Measurements from ENCODE around the gene CCL17.
"Not testable (repeated sequence)": the region's sequence is repeated elsewhere in the genome, so short reads cannot be mapped to it uniquely, and the experiment has no call there.

The CCL17 gene

DNA sequence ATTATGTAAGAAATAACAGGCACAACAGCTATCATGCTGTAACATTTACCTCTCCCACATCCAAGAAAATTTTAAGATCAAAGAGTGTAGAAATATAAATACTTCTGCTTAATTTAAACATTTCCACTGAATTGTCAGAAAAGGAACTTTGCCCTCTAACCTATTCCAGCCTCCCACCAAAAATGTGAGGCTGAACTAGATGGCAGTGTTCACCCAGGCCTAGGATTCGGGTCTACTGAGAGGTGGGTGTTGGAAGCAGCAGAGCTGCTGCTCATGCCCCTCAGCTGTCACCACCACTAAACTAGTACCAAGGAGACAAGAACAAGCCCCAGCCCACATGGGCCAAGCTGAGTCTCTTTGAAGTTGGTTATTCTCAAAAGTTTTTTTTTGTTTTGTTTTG is 31.3 kb downstream of the CCL17 start:
- no peaks in the 10 kb centered on the region for H3K4me1 ChIP-seq (ENCODE audit: control insufficient read depth, insufficient read depth, low read length)
- no peak overlapping the region for H3K27ac ChIP-seq (ENCODE audit: low read length)
- H3K27me3 ChIP-seq (ENCODE audit: control insufficient read depth in 1 of 2, insufficient read depth in 2 of 2, low read length in 2 of 2): no peaks in the 10 kb centered on the region
- peaks cover 53 to 56% of the 10 kb centered on the region in 2 donors for H3K36me3 ChIP-seq (ENCODE audit: control insufficient read depth in 2 of 2, insufficient read depth in 2 of 2, low read length in 2 of 2)
- no peaks in the 10 kb centered on the region for H3K9me3 ChIP-seq (ENCODE audit: control insufficient read depth in 2 of 2, low read length in 2 of 2)
- no peak overlapping the region for H3K9ac ChIP-seq (ENCODE audit: low read length in 2 of 2)
- no peak overlapping the region for H3K4me3 ChIP-seq (ENCODE audit: low read length in 2 of 2)

DNA sequence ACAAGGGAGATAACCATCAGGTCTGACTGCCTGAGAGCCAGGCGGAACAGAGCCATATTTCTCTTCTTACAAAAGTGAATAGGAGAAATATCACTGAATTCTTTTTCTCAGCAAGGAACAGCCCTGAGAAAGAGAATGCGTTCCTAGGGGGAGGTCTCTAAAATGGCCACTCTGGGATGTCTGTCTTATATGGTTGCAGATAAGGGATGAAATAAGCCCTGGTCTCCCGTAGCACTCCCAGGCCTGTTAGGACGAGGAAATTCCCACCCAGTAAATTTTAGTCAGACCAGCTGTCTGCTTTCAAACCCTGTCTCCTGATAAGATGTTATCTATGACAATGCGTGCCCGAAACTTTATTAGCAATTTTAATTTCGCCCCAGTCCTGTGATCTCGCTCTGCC is 35.4 kb downstream of the CCL17 start:
- not testable (repeated sequence) for H3K4me1 ChIP-seq (ENCODE audit: control insufficient read depth, insufficient read depth, low read length); H3K27me3 ChIP-seq (ENCODE audit: control insufficient read depth in 1 of 2, insufficient read depth in 2 of 2, low read length in 2 of 2); H3K27ac ChIP-seq (ENCODE audit: low read length); H3K9me3 ChIP-seq (ENCODE audit: control insufficient read depth in 2 of 2, low read length in 2 of 2); H3K9ac ChIP-seq (ENCODE audit: low read length in 2 of 2); H3K4me3 ChIP-seq (ENCODE audit: low read length in 2 of 2)
- H3K36me3 ChIP-seq (ENCODE audit: control insufficient read depth in 2 of 2, insufficient read depth in 2 of 2, low read length in 2 of 2): peaks cover 17 to 21% of the 10 kb centered on the region in 2 donors

DNA sequence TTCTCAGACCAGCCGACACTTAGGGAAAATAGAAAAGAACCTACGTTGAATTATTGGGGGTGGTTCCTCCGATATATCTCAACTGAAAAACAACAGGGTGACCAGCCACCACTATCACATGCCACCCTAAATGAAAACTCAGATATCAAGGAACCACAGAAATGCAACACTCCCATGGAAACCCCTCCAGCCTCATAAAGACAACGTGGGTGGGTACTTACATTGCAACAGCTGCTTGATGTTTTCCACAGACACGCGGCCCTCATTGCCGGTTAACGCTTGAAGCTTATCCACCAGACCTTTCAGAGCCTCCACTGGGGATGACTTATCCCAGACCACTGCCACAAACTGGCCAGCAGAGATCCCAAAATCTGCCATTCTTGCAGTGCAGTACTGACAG is 36.0 kb downstream of the CCL17 start:
- H3K27me3 ChIP-seq (ENCODE audit: control insufficient read depth in 1 of 2, insufficient read depth in 2 of 2, low read length in 2 of 2); H3K4me1 ChIP-seq (ENCODE audit: control insufficient read depth, insufficient read depth, low read length); H3K27ac ChIP-seq (ENCODE audit: low read length); H3K9ac ChIP-seq (ENCODE audit: low read length in 2 of 2); H3K9me3 ChIP-seq (ENCODE audit: control insufficient read depth in 2 of 2, low read length in 2 of 2); H3K4me3 ChIP-seq (ENCODE audit: low read length in 2 of 2): not testable (repeated sequence)
- peaks cover 14 to 19% of the 10 kb centered on the region in 2 donors for H3K36me3 ChIP-seq (ENCODE audit: control insufficient read depth in 2 of 2, insufficient read depth in 2 of 2, low read length in 2 of 2)

DNA sequence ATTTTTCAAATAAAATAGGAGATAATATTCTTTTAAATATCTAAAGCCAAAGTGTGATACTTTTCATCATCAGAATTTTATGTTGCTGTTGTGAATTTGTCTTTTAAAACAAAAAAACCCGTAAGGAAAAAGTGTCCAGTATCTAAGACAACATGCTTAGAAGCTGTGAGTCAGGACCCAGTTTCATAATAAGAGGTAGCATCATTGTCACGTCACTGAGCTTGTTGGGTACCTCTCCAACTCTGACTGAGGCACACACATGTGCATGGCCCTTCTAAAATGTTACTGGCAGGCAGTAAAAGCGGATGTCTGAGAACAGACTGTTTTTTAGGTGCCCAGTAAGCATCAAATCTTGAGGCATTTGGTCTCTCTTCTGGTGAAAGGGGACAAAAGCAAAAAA is 40.1 kb downstream of the CCL17 start:
- H3K9ac ChIP-seq (ENCODE audit: low read length in 2 of 2): peak overlapping the region in 1 of 2 donors; percentile 21

DNA sequence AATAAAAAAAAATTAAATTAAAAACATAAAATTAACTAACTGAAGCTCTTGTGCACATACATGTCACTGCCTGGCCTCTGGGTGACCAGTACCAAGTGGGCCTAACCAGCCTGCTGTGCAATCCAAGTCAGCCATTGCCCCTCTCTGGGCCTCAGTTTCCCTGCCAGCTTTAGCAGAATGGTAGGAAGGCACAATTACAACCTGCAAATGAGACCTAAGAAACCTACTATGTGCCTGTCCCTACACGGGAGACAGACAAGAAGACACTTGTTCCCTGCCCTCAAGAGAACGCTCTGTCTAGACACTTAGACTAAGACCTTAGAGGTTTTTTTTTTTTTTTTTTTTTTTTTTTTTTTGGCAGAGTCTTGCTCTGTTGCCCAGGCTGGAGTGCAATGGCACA is 40.9 kb downstream of the CCL17 start:
- Histone ChIP-seq H3K4me1 (ENCODE audit: control insufficient read depth, insufficient read depth, low read length) (peaks cover 14% of the 10 kb centered on the region), H3K4me3 (ENCODE audit: low read length in 2 of 2) (peak overlapping the region in 1 of 2 donors; percentile 15)

More for the DNA sequence above, 40.1 kb downstream of the CCL17 start:
- Histone ChIP-seq H3K9me3 (ENCODE audit: control insufficient read depth in 2 of 2, low read length in 2 of 2) (no peaks in the 10 kb centered on the region), H3K4me1 (ENCODE audit: control insufficient read depth, insufficient read depth, low read length) (peaks cover 14% of the 10 kb centered on the region), H3K27ac (ENCODE audit: low read length) (no peak overlapping the region), H3K4me3 (ENCODE audit: low read length in 2 of 2) (no peak overlapping the region), H3K27me3 (ENCODE audit: control insufficient read depth in 1 of 2, insufficient read depth in 2 of 2, low read length in 2 of 2) (no peaks in the 10 kb centered on the region), H3K36me3 (ENCODE audit: control insufficient read depth in 2 of 2, insufficient read depth in 2 of 2, low read length in 2 of 2) (peaks cover 0 to 4% of the 10 kb centered on the region in 2 donors)

DNA sequence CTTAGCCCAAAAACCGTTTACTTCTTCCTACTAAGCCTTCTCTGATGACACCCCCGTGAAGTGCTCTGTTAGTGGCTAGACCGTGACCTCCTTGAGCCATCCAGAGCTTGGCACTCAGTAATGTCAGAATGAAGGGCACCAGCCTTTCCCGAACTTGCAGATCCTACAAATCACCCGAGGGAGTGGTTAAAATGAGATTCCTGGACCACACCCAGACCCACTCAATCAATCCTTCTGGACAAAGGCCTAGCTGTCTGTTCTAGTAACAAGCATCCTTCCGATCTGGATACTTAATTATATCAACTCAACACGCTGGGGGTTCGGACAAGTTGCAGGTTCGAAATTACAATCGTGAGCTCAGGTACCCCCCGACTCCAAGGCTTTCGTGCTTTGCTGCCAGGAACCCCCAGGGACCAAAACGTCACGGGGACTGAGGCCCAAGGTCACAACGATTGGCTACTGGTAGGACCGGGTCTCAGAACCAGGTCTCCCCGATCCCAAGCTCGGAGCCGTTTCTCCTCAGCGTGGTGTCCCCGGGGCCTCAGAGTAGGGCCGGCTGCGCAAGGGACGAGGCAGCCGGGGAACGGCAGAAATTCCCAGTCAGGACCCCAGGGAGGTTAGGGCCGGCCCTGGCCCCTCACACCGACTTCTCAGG is 42.1 kb downstream of the CCL17 start:
- Histone ChIP-seq H3K27me3 (ENCODE audit: control insufficient read depth in 1 of 2, insufficient read depth in 2 of 2, low read length in 2 of 2) (no peaks in the 10 kb centered on the region), H3K9ac (ENCODE audit: low read length in 2 of 2) (peak overlapping the region; percentile 92 to 96), H3K27ac (ENCODE audit: low read length) (peak overlapping the region; percentile 90), H3K9me3 (ENCODE audit: control insufficient read depth in 2 of 2, low read length in 2 of 2) (no peaks in the 10 kb centered on the region), H3K4me3 (ENCODE audit: low read length in 2 of 2) (peak overlapping the region; percentile 97), H3K4me1 (ENCODE audit: control insufficient read depth, insufficient read depth, low read length) (peaks cover 14% of the 10 kb centered on the region), H3K36me3 (ENCODE audit: control insufficient read depth in 2 of 2, insufficient read depth in 2 of 2, low read length in 2 of 2) (peaks cover 3 to 8% of the 10 kb centered on the region in 2 donors)

More for the DNA sequence above, 40.9 kb downstream of the CCL17 start:
- Histone ChIP-seq H3K9me3 (ENCODE audit: control insufficient read depth in 2 of 2, low read length in 2 of 2) (no peaks in the 10 kb centered on the region), H3K36me3 (ENCODE audit: control insufficient read depth in 2 of 2, insufficient read depth in 2 of 2, low read length in 2 of 2) (peaks cover 0 to 4% of the 10 kb centered on the region in 2 donors), H3K27me3 (ENCODE audit: control insufficient read depth in 1 of 2, insufficient read depth in 2 of 2, low read length in 2 of 2) (no peaks in the 10 kb centered on the region), H3K27ac (ENCODE audit: low read length) (no peak overlapping the region), H3K9ac (ENCODE audit: low read length in 2 of 2) (no peak overlapping the region)

DNA sequence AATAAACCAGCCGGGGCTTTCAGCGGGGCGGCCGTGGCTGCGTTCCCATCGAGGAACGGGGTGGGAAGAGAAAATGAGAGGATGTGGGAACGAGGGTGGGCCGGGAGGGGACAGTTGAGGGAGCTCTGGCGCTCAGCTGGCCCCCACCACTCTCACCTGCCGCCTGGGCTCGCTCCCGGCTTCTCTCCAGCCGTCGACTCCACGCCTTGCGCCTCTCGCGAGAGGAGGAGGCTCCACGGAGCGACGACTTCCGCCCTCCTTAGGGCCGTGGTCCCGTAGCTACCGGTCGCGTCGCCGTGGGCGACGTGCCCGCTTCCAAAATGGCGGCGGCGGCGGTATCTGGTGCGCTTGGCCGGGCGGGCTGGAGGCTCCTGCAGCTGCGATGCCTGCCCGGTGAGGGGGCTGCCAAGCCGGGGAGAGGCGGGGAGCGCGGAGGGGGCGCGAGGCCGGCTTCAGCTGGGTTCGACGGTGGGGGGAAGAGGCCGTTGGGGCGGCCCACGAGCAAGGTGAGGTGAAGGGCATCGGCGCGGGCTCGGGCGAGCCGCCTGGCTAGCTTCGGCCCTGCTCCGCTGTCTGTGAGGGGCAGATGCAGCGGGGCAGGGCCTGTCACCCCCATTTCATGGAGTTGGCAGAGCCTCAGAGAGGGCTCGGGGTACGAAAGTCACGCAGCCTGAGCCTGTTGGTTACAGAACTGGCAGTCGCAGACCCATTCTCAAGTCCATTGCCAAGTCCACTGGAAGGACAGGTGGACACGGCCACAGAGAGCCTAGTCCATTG is 42.8 kb downstream of the CCL17 start, which contains the start of the genes CIAPIN1 and COQ9:
Gene CIAPIN1, minus strand, starts transcription at position 200 of the 777 bp plus-strand sequence. CDS start 6,457 bp downstream, outside the sequence.
Gene COQ9, plus strand, starts transcription at position 294 of the 777 bp plus-strand sequence. Its CDS starts 27 bp downstream, at position 321.
- Histone ChIP-seq H3K27me3 (ENCODE audit: control insufficient read depth in 1 of 2, insufficient read depth in 2 of 2, low read length in 2 of 2) (no peaks in the 10 kb centered on the region), H3K9me3 (ENCODE audit: control insufficient read depth in 2 of 2, low read length in 2 of 2) (no peaks in the 10 kb centered on the region), H3K36me3 (ENCODE audit: control insufficient read depth in 2 of 2, insufficient read depth in 2 of 2, low read length in 2 of 2) (peaks cover 6 to 11% of the 10 kb centered on the region in 2 donors), H3K27ac (ENCODE audit: low read length) (peak within 1 kb of the TSS; percentile 90), H3K4me1 (ENCODE audit: control insufficient read depth, insufficient read depth, low read length) (peaks cover 14% of the 10 kb centered on the region), H3K9ac (ENCODE audit: low read length in 2 of 2) (peak within 1 kb of the TSS; percentile 96 to 98), H3K4me3 (ENCODE audit: low read length in 2 of 2) (peak within 1 kb of the TSS; percentile 97)

DNA sequence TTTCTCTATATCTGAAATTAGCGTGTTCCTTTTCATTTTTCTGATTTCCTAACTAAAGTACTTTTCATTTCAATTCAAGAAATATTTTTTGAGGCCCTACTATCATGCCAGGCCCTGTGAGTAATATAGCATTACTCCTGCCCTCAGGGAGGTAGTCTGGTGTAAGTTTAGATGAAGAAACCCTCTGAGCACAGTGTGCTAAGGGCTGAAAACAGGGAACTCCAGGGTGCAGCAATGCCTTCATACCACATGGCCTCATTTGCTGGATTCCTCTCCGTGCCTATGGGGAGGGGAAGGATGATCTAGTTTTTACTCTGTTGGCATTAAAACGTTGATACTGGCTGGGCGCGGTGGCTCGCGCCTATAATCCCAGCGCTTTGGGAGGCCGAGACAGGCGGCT is 47.5 kb downstream of the CCL17 start:
- Histone ChIP-seq H3K27me3 (ENCODE audit: control insufficient read depth in 1 of 2, insufficient read depth in 2 of 2, low read length in 2 of 2) (no peaks in the 10 kb centered on the region), H3K9me3 (ENCODE audit: control insufficient read depth in 2 of 2, low read length in 2 of 2) (no peaks in the 10 kb centered on the region), H3K4me1 (ENCODE audit: control insufficient read depth, insufficient read depth, low read length) (peaks cover 3% of the 10 kb centered on the region), H3K36me3 (ENCODE audit: control insufficient read depth in 2 of 2, insufficient read depth in 2 of 2, low read length in 2 of 2) (peaks cover 46 to 55% of the 10 kb centered on the region in 2 donors), H3K9ac (ENCODE audit: low read length in 2 of 2) (no peak overlapping the region), H3K4me3 (ENCODE audit: low read length in 2 of 2) (no peak overlapping the region), H3K27ac (ENCODE audit: low read length) (no peak overlapping the region)

DNA sequence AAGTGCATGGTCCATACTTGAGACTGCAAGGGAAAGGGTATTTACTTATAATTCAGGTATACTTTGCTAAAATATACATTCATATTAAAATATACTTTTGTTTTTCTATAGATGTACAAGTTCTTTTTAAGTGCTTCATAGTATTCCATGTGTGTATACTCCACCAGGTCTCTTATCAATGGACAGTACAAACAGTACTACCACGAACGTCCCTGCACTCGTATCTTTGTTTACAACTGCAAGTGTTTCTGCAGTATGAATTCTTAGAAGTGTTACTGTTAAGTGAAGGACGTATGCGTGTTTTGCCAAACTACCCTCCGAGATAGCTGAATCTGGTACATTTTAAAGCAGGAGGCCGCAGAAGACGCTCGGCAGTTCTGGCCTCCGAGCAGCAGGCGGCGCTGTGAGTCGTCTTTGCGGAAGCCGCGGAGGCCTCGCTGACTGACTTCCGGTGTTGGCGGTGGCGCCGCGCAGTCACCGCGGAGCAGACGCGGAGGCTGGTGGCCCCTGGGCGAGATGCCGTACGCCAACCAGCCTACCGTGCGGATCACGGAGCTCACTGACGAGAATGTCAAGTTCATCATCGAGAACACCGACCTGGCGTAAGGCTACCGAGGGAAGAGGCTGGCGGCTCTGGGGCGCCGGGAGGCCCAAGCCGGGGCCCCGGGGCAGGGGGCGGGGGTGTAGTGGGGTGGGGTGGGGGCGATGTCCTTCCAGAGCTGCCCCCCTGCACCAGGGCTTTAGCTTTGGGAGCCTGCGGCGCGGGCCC is 57.8 kb downstream of the CCL17 start, which contains the start of gene POLR2C:
Gene POLR2C, plus strand, starts transcription at position 471 of the 769 bp plus-strand sequence. Its CDS starts 46 bp downstream, at position 517.
- H3K9me3 ChIP-seq (ENCODE audit: control insufficient read depth in 2 of 2, low read length in 2 of 2): no peaks in the 10 kb centered on the region
- no peaks in the 10 kb centered on the region for H3K27me3 ChIP-seq (ENCODE audit: control insufficient read depth in 1 of 2, insufficient read depth in 2 of 2, low read length in 2 of 2)
- H3K4me3 ChIP-seq (ENCODE audit: low read length in 2 of 2): peak within 1 kb of the TSS; percentile 96 to 97
- H3K27ac ChIP-seq (ENCODE audit: low read length): peak within 1 kb of the TSS; percentile 41
- H3K4me1 ChIP-seq (ENCODE audit: control insufficient read depth, insufficient read depth, low read length): peaks cover 23% of the 10 kb centered on the region
- peaks cover 58 to 62% of the 10 kb centered on the region in 2 donors for H3K36me3 ChIP-seq (ENCODE audit: control insufficient read depth in 2 of 2, insufficient read depth in 2 of 2, low read length in 2 of 2)
- H3K9ac ChIP-seq (ENCODE audit: low read length in 2 of 2): peak within 1 kb of the TSS; percentile 85 to 86

DNA sequence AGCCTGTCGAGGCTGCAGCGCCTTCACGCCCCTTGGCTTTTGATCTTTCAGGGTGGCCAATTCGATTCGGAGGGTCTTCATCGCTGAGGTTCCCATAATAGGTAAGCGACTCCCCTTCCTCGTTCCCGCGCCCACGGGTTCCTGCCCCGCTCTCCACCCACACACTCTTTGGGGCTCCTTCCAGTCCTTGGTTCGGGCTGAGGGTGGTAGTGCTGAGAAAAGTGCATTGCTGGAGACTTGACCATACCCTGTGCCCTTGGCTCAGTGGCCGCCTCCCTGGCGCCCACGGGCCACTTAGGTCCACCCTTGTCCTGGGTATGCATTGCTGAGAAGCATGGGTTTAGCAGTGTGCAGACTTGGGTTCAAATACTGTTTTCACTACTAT is 58.4 kb downstream of the CCL17 start:
- Histone ChIP-seq H3K27ac (ENCODE audit: low read length) (peak overlapping the region; percentile 41), H3K4me1 (ENCODE audit: control insufficient read depth, insufficient read depth, low read length) (peaks cover 23% of the 10 kb centered on the region), H3K36me3 (ENCODE audit: control insufficient read depth in 2 of 2, insufficient read depth in 2 of 2, low read length in 2 of 2) (peaks cover 55 to 56% of the 10 kb centered on the region in 2 donors), H3K9me3 (ENCODE audit: control insufficient read depth in 2 of 2, low read length in 2 of 2) (no peaks in the 10 kb centered on the region), H3K27me3 (ENCODE audit: control insufficient read depth in 1 of 2, insufficient read depth in 2 of 2, low read length in 2 of 2) (no peaks in the 10 kb centered on the region), H3K4me3 (ENCODE audit: low read length in 2 of 2) (peak overlapping the region; percentile 96 to 97), H3K9ac (ENCODE audit: low read length in 2 of 2) (peak overlapping the region; percentile 85 to 86)
